Uterus (tissue), 2 donors: Measurements from ENCODE around the gene KDM6A.

Source experiments
- CTCF ChIP-seq, 4 experiments: fragments of 200-600 bp in 2 of 4; fragments of 450-650 bp in 2 of 4; sonication (generic) in 2 of 4; IDR thresholded peaks; one replicate each; pipeline ENCODE4 v1.5.1; 2016 to 2019; ENCODE audit warnings: antibody characterized with exemption in 4 of 4, mild to moderate bottlenecking in 2 of 4, moderate library complexity in 1 of 4
- POLR2A ChIP-seq, 2 donors: fragments of 450-650 bp; IDR thresholded peaks; one replicate each; pipeline ENCODE4 v1.6.1; 2016; ENCODE audit warnings: antibody characterized with exemption in 2 of 2, mild to moderate bottlenecking in 1 of 2, moderate library complexity in 1 of 2

- TF ChIP-seq CTCF (IDR thresholded peaks at IDR 0.05) = no peak
- TF ChIP-seq POLR2A (IDR thresholded peaks at IDR 0.05) = no peak
Observed at GRCh38 chrX:45083314-45083713, 210.3 kb downstream of the KDM6A start.
